Cardiac fibroblast (primary cell): Measurements from ENCODE around the gene NDUFS4.

Source experiments
- DNase-seq, 2 donors: peaks; one replicate each; pipeline versions ENCODE4 v3.0.0 to v3.0.0-alpha.2; 2010; ENCODE audit warnings: low read depth in 2 of 2
- H3K4me3 ChIP-seq, 2 donors: replicated peaks in 1 of 2; 1 replicate in 1 of 2; 2 replicates in 1 of 2; pipeline ENCODE4 v1.5.1; 2011; ENCODE audit warnings: low read depth in 2 of 2, low read length in 2 of 2, mild to moderate bottlenecking in 2 of 2, moderate library complexity in 1 of 2
- TF ChIP-seq, protein P1 (sequence below): IDR thresholded peaks from one replicate; pipeline ENCODE4 v1.5.1; 2011; ENCODE audit warnings: low read depth, mild to moderate bottlenecking, low read length, inconsistent platforms

The NDUFS4 gene

DNA sequence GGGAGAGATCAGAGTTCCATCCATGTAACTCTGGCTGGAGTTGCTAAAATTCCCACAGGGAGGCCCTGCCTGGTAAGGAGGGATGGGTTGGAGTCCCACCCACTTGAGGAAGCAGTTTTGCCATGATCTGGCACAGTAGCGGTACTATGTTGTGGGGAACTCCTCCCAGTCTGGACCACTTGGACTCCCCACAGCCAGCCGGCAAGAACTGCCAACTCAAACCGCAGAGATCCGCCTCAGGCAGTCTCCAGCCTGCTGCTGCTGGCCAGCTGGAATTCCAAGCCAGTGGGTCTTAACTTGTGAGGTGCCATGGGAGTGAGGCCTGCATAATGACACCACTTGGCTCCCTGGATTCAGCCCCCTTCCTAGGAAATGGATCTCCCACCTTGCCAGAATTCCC lies 151.9 kb downstream of the NDUFS4 start:
- no peak overlapping the region for H3K4me3 ChIP-seq
- DNase-seq, result no peak
- TF ChIP-seq, protein P1, sequence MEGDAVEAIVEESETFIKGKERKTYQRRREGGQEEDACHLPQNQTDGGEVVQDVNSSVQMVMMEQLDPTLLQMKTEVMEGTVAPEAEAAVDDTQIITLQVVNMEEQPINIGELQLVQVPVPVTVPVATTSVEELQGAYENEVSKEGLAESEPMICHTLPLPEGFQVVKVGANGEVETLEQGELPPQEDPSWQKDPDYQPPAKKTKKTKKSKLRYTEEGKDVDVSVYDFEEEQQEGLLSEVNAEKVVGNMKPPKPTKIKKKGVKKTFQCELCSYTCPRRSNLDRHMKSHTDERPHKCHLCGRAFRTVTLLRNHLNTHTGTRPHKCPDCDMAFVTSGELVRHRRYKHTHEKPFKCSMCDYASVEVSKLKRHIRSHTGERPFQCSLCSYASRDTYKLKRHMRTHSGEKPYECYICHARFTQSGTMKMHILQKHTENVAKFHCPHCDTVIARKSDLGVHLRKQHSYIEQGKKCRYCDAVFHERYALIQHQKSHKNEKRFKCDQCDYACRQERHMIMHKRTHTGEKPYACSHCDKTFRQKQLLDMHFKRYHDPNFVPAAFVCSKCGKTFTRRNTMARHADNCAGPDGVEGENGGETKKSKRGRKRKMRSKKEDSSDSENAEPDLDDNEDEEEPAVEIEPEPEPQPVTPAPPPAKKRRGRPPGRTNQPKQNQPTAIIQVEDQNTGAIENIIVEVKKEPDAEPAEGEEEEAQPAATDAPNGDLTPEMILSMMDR, result no peak

DNA sequence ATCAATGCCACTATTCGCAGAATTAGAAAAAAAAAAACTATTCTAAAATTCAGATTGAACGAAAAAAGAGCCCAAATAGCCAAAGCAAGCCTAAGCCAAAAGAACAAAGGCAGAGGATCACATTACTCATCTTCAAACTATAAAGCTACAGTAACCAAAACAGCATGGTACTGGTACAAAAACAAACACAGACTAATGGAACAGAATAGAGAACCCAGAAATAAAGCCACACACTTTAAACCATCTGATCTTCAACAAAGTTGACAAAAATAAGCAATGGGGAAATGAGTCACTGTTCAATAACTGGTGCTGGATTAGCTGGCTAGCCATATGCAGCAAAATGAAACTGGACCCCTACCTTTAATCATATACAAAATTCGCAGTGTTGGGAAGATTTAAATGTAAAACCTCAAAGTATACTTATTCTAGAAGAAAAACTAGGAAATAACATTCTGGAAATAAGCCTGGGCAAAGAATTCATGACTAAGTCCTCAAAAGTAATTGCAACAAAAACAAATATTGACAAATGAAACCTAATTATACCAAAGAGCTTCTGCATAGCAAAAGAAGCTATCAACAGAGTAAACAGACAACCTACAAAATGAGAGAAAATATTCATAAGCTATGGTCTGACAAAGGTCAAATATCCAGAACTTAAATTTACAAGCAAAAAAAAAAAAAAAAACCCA lies 153.7 kb downstream of the NDUFS4 start:
- TF ChIP-seq, protein P1, result no peak
- no peak for DNase-seq

DNA sequence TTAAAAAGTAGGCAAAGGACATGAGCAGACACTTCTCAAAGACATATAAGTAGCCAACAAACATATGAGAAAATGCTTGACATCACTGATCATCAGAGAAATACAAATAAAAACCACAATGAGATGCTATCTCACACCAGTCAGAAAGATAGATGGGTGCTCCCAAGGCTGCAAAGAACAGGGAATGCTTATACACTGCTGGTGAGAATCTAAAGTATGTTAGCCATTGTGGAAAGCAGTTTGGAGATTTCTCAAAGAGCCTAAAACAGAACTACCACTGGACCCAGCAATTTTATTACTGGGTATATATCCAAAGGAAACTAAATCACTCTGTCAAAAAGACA lies 154.2 kb downstream of the NDUFS4 start:
- DNase-seq, result peak in 1 of 2 donors; percentile 5
- TF ChIP-seq, protein P1, result no peak
- no peak overlapping the region for H3K4me3 ChIP-seq

More for the DNA sequence above, 153.7 kb downstream of the NDUFS4 start:
- no peak overlapping the region for H3K4me3 ChIP-seq

DNA sequence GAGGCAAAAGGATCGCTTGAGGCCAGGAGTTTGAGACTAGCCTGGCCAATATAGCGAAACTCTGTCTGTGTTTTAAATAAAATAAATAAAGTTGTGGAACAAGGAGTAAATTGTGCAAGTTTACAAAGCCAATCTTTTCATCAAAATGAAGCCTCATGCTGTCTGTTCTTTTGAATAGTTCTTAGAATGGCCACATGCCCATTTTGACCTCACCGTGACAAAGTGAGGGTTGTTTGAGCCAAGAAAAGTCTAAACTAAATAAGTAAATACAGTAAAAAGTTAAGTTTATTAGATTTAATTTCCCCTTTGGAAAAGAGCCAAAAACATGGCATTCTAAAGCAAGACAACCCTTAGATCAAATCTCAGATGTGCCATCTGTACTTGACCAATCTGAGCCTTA lies 165.7 kb downstream of the NDUFS4 start:
- H3K4me3 ChIP-seq, result no peak overlapping the region
- TF ChIP-seq, protein P1, result no peak
- DNase-seq, result no peak

DNA sequence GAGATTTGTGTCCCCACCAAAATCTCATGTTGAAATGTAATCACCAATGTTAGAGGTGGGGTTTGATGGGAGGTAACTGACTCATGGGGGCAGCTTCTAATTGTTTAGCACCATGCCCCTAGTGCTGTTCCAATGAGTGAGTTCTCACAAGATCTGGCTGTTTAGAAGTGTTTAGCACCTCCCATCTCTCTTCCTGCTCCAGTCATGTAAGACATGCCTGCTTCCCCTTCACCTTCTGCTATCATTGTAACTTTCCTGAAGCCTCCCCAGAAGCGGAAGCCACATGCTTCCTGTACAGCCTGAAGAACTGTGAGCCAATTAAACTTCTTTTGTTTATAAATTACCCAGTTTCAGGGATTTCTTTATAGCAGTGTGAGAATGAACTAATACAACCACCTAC lies 170.5 kb downstream of the NDUFS4 start:
- peak in 1 of 2 donors; percentile 37 for DNase-seq
- H3K4me3 ChIP-seq, result no peak overlapping the region
- TF ChIP-seq, protein P1, result no peak
